Measurements from ENCODE around the gene ARAP1.

- TF ChIP-seq POLR2A (IDR thresholded peaks at IDR 0.05; ENCODE audit: low read depth, low read length) (no peak), POLR2AphosphoS5 (IDR thresholded peaks at IDR 0.05; ENCODE audit: low read depth, low read length) (no peak), SPI1 (IDR thresholded peaks at IDR 0.05; ENCODE audit: low read depth, low read length) (peak; percentile 70), TAF1 (IDR thresholded peaks at IDR 0.05; ENCODE audit: low read depth, low read length) (no peak)
Observed at GRCh38 chr11:72740060-72740424, 12.2 kb downstream of the ARAP1 start.
